Loucy (cell line): ENCODE measurements around the gene CFAP52.

ENCODE experiments used
- EZH2phosphoT487 ChIP-seq: fragments of 200-600 bp; IDR thresholded peaks from 2 replicates; pipeline ENCODE4 v1.6.1; 2018; ENCODE audit warnings: antibody characterized with exemption, mild to moderate bottlenecking, moderate library complexity, borderline replicate concordance
- TF ChIP-seq, protein P1 (sequence below): fragments of 200-600 bp; sonication (generic); conservative IDR thresholded peaks from 2 replicates; pipeline ENCODE4 v1.5.1; 2014; ENCODE audit warnings: mild to moderate bottlenecking, antibody characterized with exemption, low read length

DNA sequence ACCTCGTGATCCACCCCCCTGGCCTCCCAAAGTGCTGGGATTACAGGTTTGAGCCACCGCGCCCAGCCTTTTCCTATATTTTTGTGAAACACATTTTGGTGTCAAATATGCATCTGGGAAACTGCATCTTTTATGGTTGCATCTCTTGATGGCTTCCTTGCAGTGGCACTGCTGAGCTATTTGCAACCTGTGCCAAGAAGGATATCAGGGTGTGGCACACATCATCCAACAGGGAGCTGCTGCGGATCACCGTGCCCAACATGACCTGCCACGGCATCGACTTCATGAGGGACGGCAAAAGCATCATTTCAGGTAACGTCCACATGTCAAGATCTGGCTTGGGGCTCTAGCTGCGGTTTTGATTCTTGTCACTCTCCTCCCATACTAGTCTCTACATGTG lies 52.1 kb downstream of the CFAP52 start:
- TF ChIP-seq, protein P1, sequence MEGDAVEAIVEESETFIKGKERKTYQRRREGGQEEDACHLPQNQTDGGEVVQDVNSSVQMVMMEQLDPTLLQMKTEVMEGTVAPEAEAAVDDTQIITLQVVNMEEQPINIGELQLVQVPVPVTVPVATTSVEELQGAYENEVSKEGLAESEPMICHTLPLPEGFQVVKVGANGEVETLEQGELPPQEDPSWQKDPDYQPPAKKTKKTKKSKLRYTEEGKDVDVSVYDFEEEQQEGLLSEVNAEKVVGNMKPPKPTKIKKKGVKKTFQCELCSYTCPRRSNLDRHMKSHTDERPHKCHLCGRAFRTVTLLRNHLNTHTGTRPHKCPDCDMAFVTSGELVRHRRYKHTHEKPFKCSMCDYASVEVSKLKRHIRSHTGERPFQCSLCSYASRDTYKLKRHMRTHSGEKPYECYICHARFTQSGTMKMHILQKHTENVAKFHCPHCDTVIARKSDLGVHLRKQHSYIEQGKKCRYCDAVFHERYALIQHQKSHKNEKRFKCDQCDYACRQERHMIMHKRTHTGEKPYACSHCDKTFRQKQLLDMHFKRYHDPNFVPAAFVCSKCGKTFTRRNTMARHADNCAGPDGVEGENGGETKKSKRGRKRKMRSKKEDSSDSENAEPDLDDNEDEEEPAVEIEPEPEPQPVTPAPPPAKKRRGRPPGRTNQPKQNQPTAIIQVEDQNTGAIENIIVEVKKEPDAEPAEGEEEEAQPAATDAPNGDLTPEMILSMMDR: no peak
- TF ChIP-seq EZH2phosphoT487: no peak
